NCI-H1694 (cell line): ENCODE data around the gene TNNT2.

ENCODE experiments used
- DNase-seq: peaks from one replicate; lab custom pipeline; 2025; lab: John Stamatoyannopoulos, UW

Gene TNNT2

DNA sequence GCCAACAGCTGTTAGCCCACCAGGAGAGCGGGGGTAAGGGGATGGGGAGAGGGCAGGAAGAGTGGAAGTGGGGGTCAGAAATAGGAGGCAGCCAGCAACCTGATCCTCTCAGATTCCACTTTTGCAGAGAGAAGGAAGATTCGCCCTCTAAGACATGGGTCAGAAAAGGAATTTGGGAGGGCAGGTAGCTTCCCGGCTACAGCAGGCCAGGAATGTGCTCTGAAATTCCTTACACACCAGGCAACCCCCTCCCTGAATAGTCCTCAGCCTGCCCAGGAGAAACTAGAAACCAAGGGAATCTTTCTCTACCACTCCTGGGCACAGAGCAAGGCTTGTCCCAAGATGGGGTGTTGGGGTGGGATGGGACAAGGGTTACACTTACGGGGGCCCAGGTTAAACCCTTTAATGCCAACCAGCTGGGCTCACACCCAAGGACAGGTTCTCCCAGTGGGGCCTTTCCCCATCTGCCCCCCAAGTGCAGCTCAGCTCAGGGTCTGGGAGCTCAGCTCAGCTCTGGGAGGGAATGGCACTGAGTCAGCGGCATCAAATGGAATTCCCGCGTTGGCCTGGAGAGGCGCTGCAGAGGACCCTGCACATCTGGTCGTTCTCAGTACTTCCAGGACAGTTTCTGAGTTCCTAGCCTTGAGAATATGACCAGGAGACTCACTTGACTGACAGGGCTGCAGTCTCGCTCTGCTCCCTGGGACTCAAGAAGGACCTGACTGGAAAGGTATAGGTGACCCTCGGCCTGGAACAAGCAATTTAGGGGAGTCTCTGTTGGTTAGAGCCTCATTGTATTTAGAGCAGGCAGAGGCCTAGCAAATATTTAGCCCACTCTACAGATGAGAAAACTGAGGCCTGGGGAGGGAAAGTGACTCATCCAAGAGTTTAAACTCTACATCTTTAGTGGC is 761 bp downstream of the TNNT2 start:
- DNase-seq, result peak; percentile 33

DNA sequence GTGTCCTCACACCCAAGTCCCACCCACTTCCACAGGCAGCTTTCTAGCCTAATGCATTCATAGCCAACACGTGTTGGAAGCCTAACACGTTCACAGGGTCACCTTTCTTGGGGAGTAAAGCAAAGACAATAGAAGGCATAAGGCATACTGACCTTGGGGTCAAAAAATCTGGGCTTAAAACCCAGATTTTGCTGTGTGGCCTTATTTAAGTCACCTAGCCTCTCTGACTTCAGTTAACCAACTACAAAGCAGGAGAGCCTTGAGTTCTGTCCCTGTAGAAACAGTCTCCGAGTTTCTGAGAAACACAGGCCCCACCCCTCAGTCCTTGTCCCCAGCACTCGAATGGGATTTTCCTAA is 1.4 kb downstream of the TNNT2 start:
- DNase-seq, result no peak

GRCh38 chr1:201375169-201375568 is 2.3 kb downstream of the TNNT2 start:
- DNase-seq, result no peak

- DNase-seq, result no peak
Observed at GRCh38 chr1:201374364-201374763, 3.1 kb downstream of the TNNT2 start.

DNA sequence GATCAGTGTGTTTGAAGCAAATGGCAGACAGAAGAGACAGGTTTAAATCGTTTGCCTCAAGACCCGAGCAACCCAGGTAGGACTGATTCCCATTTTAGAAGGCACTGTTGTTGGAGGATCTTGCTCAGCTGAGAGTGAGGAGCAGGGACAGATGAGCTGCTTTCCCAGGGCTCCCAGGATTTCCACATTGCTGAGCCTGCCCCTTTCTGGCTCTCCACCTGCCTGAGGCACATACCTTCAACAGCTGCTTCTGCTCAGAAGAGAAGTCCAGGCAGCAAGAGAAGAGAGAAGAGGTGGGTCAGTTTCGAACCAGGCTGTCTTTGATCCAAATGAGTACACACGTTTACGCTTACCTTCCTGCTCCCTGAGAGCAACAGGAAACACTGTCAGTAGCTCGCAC is 5.7 kb downstream of the TNNT2 start:
- no peak for DNase-seq

- DNase-seq, result no peak
Observed at GRCh38 chr1:201371276-201371675, 6.2 kb downstream of the TNNT2 start.

DNA sequence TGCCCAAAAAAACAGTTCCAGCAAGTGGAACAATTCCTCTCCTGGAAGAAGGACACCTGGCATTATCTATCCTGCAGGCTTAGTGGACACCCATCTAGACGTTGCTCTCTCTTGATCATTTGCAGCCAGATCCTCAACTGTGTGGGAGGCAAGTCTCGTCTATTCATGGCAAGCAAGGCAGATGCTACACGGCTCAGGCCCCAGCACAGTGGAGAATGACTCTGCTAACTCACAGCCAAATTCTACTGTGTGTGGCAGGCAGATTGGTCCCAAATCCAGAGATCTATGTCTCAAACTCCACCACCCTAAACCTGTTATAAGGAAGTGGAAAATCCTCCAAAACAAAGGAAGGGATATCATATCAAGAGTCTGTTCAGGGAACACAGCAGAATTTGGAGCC is 7.0 kb downstream of the TNNT2 start:
- no peak for DNase-seq

GRCh38 chr1:201369209-201369608 is 8.3 kb downstream of the TNNT2 start:
- no peak for DNase-seq

GRCh38 chr1:201366696-201367095 is 10.8 kb downstream of the TNNT2 start:
- no peak for DNase-seq

DNA sequence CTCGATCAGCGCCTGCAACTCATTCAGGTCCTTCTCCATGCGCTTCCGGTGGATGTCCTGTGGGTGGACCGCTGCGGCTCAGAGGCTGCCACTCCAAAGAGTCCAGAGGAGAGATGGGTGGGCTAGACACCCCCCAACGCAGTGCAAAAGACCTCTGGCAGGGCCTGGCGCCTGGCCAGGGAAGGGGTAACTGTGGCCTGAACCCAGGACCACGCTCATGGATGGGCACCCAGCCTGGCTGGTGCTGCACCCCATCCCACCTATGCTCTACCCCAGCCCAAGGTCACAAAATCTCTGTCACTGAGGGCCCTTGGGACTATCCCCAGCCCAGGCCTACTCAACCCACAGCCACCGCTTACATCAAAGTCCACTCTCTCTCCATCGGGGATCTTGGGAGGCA is 12.2 kb downstream of the TNNT2 start:
- DNase-seq, result no peak

GRCh38 chr1:201364808-201365105 is 12.7 kb downstream of the TNNT2 start:
- DNase-seq, result no peak

DNA sequence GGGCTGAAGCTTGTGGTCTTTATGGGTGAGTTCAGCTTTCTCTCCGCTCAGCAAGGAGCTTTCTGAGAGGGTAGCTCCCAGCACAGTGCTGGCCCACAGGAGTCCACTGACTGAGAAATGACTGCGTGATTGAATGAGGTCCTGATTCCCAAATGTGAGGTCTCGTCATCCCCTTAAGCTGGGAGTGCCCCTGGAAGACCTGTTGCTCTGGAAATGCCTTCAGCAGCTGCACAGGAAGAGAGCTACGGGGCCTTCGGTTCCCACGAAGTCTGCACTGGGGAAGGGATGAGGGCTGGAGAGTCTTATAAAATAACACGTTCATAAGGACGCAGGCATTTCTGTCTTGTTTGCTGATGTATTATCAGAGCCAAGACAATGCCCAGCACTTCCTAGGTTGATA is 14.0 kb downstream of the TNNT2 start:
- DNase-seq, result no peak

DNA sequence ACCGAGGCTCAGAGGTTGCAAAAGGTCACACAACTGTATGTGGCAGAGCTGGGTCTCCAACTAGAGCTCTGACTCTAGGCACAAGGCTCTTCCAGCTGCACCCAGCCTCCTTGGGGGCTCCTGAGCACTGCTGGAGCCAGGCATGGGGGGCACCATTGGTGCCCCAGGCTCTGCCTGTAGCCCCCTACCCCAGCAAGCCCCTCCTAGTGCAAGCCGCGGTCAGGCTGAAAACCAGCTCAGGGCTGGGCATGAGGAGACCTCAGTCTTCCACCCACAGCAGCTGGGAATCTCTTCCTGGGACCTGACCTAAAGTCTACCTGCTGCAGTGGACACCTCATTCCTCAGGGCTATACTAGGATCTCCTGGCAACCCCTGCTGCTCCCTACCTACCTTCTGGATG is 14.6 kb downstream of the TNNT2 start:
- no peak for DNase-seq

DNA sequence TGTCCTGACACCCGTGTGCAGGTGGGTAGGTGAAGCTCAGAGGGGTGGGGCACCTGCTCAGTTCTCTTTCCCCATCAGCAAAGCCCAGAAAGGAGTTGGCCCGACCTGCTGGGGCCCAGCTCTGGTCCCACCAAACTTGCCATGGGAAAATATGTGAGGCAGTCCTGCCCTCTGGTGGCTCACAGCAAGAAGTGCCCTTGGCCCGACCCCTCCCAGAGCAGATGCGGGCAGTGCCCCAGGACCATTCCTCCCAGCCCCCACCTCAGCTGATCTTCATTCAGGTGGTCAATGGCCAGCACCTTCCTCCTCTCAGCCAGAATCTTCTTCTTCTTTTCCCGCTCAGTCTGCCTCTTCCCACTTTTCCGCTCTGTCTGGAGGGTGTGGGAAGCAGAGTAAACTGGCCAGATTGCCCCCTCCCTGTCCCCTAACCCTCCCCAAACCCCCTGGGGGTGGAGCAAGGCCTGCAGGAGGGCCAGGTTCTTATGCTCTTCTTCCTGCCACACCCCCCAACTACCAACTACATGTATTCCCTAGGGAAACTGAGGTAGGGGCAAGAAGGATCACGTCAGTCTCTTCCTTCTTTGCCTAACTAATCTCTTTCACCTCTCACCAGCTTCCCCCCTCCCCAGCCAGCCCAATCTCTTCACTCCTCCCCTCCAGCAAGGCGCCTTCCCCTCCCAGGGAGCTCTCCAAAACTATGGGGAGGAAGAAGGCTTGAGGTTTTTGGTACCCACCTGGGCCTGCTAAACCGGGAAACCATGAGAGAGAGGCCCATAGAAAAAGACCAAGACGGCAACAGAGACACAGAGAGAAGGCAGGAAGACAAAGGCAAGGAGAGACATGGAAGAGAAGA is 15.6 kb downstream of the TNNT2 start:
- peak; percentile 46 for DNase-seq

DNA sequence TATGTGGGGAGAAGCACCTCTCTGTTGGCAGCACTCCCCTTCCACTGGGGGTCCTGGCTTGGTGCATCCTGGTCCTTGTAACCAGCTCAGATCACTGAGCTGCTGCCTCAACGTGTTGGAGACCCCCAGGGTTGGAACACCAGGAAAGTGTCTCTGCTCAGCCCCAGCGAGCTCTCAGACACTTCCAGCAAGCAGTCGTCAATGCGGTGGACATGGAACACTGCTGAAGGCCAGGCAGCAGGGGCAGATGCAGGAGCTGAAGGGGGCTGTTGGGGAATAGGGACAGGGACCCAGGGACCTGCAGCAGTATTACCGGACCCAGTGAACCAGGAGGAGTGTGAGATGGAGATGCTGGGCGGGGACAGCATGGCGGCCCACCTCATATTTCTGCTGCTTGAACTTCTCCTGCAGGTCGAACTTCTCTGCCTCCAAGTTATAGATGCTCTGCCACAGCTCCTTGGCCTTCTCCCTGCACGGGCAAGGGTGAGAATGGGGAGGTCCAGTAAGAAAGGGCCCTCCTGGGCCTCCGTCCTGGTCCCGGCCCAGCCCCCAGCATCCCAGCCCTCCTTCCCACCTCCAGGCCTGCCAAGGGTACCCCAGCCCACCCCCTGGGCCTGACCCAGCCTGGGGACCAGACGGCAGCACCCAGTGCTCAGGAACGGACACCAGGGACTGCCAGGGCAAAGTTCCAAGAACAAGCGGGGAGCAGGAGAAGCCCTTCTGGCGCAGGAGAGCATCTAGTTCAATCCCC is 16.4 kb downstream of the TNNT2 start:
- DNase-seq, result no peak

- DNase-seq, result no peak
Observed at GRCh38 chr1:201360486-201360885, 17.0 kb downstream of the TNNT2 start.

DNA sequence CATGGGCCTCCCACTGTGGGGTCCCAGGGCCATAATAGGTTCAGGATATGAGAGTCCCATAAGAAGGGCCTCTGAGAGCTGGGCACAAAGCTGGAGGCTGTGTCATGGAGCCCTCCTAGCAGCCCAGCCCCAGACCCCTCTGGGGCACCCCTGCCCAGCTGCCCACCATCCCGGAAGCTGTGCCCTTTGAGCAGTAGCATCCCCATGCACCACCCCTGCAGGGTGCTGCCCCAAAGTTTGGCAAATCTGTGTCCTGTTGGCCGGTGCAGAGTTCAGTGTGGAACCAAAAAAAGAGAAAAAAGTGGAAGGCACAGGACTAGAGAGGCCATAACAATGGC is 17.6 kb downstream of the TNNT2 start:
- DNase-seq, result no peak

DNA sequence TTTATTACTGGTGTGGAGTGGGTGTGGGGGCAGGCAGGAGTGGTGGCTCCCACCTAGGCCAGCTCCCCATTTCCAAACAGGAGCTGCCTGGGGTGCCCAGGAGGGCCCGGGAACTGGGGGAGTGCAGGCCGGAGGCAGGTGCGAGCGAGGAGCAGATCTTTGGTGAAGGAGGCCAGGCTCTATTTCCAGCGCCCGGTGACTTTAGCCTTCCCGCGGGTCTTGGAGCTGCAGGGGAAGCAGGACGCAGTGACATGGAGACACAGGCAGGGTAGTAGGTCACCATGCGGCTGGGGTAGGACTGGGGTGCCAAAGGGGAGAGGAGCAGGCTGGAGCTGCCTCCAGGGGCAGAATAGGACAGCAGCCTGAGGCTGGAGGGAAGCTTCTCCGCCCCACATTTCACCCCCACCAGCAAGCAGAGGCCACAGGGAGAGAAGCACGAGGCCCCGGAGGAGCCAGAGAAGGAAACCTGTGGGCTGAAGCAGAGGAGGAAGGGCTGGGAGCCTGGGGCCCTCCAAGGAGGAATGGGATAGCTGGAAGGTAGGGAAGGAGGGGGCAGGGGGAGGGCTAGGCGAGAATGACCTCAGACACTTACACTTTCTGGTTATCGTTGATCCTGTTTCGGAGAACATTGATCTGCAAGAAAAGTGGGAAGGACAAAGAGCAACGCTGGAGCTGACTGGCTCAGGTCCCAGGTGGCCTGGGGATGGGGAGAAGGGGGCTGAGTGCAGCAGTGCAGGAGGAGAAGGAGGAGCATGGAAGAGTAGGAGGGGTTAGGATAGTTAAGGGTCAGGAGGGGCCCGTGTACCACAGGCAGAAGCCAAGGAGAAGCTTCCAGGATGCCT is 18.2 kb downstream of the TNNT2 start:
- no peak for DNase-seq

DNA sequence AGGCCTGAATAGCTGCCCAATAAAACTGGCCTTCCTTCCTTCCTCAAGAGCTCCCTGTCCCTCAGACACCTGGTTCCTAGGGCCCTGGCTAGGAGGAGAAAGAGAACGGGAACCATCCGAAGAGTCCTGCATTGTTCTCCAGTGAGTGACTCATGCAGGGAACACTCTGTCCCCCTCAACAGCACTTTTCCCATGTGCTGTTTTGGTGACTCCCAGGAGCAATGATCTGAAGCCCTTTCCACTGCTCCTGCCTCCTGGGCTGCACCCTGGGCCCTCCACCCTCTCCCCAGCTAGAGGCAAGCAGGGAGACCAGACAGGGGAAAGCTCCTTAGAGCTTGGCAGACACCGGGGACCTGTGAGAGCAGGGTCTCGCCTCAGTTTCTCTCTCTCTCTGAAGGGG is 18.9 kb downstream of the TNNT2 start:
- no peak for DNase-seq

DNA sequence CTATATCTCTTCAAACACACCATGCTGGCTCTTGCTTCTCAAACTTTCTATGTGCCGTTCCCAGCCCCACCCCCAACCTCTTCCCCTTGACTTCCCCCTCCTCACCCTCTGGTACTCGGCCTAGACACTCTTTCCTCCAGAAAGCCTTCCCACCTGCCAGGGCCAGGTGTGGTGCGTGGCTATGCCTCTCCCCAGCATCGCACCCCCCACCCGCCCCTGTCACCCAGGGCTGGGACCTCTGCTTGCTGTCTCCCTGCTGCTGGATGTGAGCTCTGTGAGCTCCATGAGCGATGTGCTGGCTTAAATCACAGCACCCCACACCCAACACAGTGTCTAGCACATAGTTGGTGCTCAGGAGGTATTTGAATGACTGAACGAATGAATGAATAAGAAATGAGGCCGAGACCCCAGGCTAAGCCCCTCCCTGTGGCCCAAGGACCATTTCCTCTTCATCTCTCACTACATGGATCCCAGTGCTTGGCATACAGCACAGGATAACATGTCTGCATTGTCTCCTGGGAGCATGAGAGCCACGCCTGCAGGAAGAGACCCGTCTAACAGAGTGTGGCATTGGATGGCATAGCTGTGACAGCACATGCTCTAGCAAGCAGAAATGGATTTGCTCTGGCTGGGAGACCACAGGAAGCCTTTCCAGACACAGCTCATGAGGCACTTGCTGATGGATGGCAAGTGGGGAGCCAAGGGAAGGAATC is 19.7 kb downstream of the TNNT2 start:
- no peak for DNase-seq

DNA sequence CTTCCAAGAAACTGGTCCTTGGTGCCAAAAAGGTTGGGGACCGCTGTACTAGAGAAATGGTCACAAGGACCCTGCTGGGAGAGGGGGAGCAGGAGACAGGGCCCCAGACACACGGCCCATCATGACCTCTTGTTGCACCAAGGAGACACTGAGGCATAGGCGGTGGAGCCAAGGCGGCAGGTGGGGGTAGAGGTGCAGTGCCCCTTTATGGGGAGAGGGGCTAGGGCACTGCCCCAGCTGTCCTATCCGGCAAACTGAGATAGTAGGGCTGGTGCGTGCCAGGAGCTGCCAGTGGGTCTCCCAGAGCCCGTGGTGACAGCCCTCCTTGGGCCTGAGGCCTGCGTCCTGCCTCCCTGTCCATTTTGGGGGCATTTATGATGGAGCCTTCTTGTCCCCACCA is 20.3 kb downstream of the TNNT2 start:
- no peak for DNase-seq
